WTC11 (cell line): Measurements from ENCODE around the gene TMEM178A. TPM values are rescaled to one million over a fixed set of nuclear protein-coding genes. Genes with fewer than 3 reads are reported as not detected.

Experiments
- ATAC-seq: fragments of 200-7000 bp; cut with Tn5 transposase; 2 replicates; pipeline ENCODE4 v1.10.0; 2021; ENCODE audit warnings: mild to moderate bottlenecking, moderate library complexity
- CTCF ChIA-PET: fragments of 300-600 bp; sonication (Branson Sonifier 250); formaldehyde crosslinking; loops from one replicate; lab custom pipeline; 2021; ENCODE audit warnings: antibody characterized with exemption; lab: Charles Lee
- POLR2A ChIA-PET: fragments of 350-600 bp; sonication (Branson Sonifier 250); formaldehyde crosslinking; loops from one replicate; lab custom pipeline; 2021; ENCODE audit warnings: antibody characterized with exemption; lab: Charles Lee
- DNase-seq: peaks from one replicate; pipeline ENCODE4 v3.0.0; 2021; ENCODE audit warnings: low spot score
- H3K27ac Mint-ChIP-seq: 2 replicates; pipeline ENCODE4 v1.8.0; 2021; ENCODE audit warnings: mixed read lengths
- H3K27me3 Mint-ChIP-seq: 2 replicates; pipeline ENCODE4 v1.8.0; 2021; ENCODE audit warnings: low read depth, mild to moderate bottlenecking, moderate library complexity, mixed read lengths
- H3K36me3 Mint-ChIP-seq: 2 replicates; pipeline ENCODE4 v1.8.0; 2021; ENCODE audit warnings: mixed read lengths
- H3K4me1 Mint-ChIP-seq: 2 replicates; pipeline ENCODE4 v1.8.0; 2022; ENCODE audit warnings: mixed read lengths
- H3K4me3 Mint-ChIP-seq: 2 replicates; pipeline ENCODE4 v1.8.0; 2021; ENCODE audit warnings: mild to moderate bottlenecking, moderate library complexity, mixed read lengths
- H3K9me3 Mint-ChIP-seq: 2 replicates; pipeline ENCODE4 v1.8.0; 2021; ENCODE audit warnings: mixed read lengths
- ATF3 ChIP-seq: sonication (generic); formaldehyde crosslinking; conservative IDR thresholded peaks from 2 replicates; pipeline ENCODE4 v1.8.1; 2022; ENCODE audit warnings: mild to moderate bottlenecking, missing genetic modification reagents
- ELF4 ChIP-seq: sonication (generic); formaldehyde crosslinking; IDR thresholded peaks from 2 replicates; pipeline ENCODE4 v1.8.1; 2022; ENCODE audit warnings: low read depth, mild to moderate bottlenecking, moderate library complexity, missing genetic modification reagents
- GABPB1 ChIP-seq: sonication (generic); formaldehyde crosslinking; IDR thresholded peaks from 2 replicates; pipeline ENCODE4 v1.8.1; 2023; ENCODE audit warnings: mild to moderate bottlenecking, missing genetic modification reagents
- GRHL2 ChIP-seq: fragments of 250-450 bp; sonication (Bioruptor Pico); IDR thresholded peaks from 2 replicates; pipeline ENCODE4 v1.8.0; 2022; ENCODE audit warnings: mild to moderate bottlenecking, moderate library complexity; ENCODE audit not compliant: insufficient replicate concordance, severe bottlenecking
- GTF2I ChIP-seq: fragments of 250-450 bp; sonication (Bioruptor Pico); conservative IDR thresholded peaks from 2 replicates; pipeline ENCODE4 v1.4.0; 2021; ENCODE audit warnings: mild to moderate bottlenecking
- HMGA2 ChIP-seq: fragments of 250-450 bp; sonication (Bioruptor Pico); IDR thresholded peaks from 2 replicates; pipeline ENCODE4 v1.4.0; 2021; ENCODE audit warnings: mild to moderate bottlenecking, moderate library complexity
- MLX ChIP-seq: sonication (generic); formaldehyde crosslinking; IDR thresholded peaks from 2 replicates; pipeline ENCODE4 v1.8.1; 2023; ENCODE audit warnings: mild to moderate bottlenecking, missing genetic modification reagents, moderate library complexity
- MYBL2 ChIP-seq: sonication (generic); formaldehyde crosslinking; IDR thresholded peaks from 2 replicates; pipeline ENCODE4 v1.8.1; 2023; ENCODE audit warnings: mild to moderate bottlenecking, moderate library complexity, missing genetic modification reagents
- NFATC4 ChIP-seq: fragments of 250-450 bp; sonication (Bioruptor Pico); IDR thresholded peaks from 2 replicates; pipeline ENCODE4 v1.9.0; 2021; ENCODE audit warnings: mild to moderate bottlenecking
- NR2C2 ChIP-seq: sonication (generic); formaldehyde crosslinking; IDR thresholded peaks from 2 replicates; pipeline ENCODE4 v1.8.0; 2022; ENCODE audit warnings: mild to moderate bottlenecking, missing genetic modification reagents
- OVOL2 ChIP-seq: fragments of 250-450 bp; sonication (Bioruptor Pico); IDR thresholded peaks from 2 replicates; pipeline ENCODE4 v1.9.0; 2021; ENCODE audit warnings: mild to moderate bottlenecking, borderline replicate concordance
- RORB ChIP-seq: fragments of 250-450 bp; sonication (Bioruptor Pico); IDR thresholded peaks from 2 replicates; pipeline ENCODE4 v1.9.0; 2021; ENCODE audit warnings: mild to moderate bottlenecking
- SMAD3 ChIP-seq: sonication (generic); formaldehyde crosslinking; IDR thresholded peaks from 2 replicates; pipeline ENCODE4 v1.8.0; 2022; ENCODE audit warnings: missing genetic modification reagents, mild to moderate bottlenecking, borderline replicate concordance
- SOX15 ChIP-seq: fragments of 250-450 bp; sonication (Bioruptor Pico); IDR thresholded peaks from 2 replicates; pipeline ENCODE4 v1.9.0; 2021; ENCODE audit warnings: mild to moderate bottlenecking
- TEAD1 ChIP-seq: sonication (generic); formaldehyde crosslinking; IDR thresholded peaks from 2 replicates; pipeline ENCODE4 v1.8.0; 2022; ENCODE audit warnings: mild to moderate bottlenecking, missing genetic modification reagents
- TP53 ChIP-seq: sonication (generic); formaldehyde crosslinking; IDR thresholded peaks from 2 replicates; pipeline ENCODE4 v1.8.1; 2023; ENCODE audit warnings: mild to moderate bottlenecking, missing genetic modification reagents
- USF1 ChIP-seq: sonication (generic); formaldehyde crosslinking; IDR thresholded peaks from 2 replicates; pipeline ENCODE4 v1.8.0; 2022; ENCODE audit warnings: mild to moderate bottlenecking, missing genetic modification reagents
- ZBTB21 ChIP-seq: sonication (generic); formaldehyde crosslinking; IDR thresholded peaks from 2 replicates; pipeline ENCODE4 v1.8.1; 2023; ENCODE audit warnings: mild to moderate bottlenecking, missing genetic modification reagents, borderline replicate concordance
- ZBTB43 ChIP-seq: sonication (generic); formaldehyde crosslinking; IDR thresholded peaks from 2 replicates; pipeline ENCODE4 v1.8.1; 2023; ENCODE audit warnings: mild to moderate bottlenecking, missing genetic modification reagents
- ZNF121 ChIP-seq: sonication (generic); formaldehyde crosslinking; IDR thresholded peaks from 2 replicates; pipeline ENCODE4 v1.8.0; 2023; ENCODE audit warnings: missing genetic modification reagents
- ZNF263 ChIP-seq: sonication (generic); formaldehyde crosslinking; IDR thresholded peaks from 2 replicates; pipeline ENCODE4 v1.8.1; 2022; ENCODE audit warnings: low read depth, mild to moderate bottlenecking, moderate library complexity, missing genetic modification reagents
- ZNF396 ChIP-seq: fragments of 250-450 bp; sonication (Bioruptor Pico); IDR thresholded peaks from 2 replicates; pipeline ENCODE4 v1.8.0; 2021; ENCODE audit warnings: mild to moderate bottlenecking, moderate library complexity, borderline replicate concordance
- ZNF416 ChIP-seq: fragments of 250-450 bp; sonication (Bioruptor Pico); IDR thresholded peaks from 2 replicates; pipeline ENCODE4 v1.9.0; 2021; ENCODE audit warnings: mild to moderate bottlenecking, inconsistent platforms
- total RNA-seq: library from RNA; stranded (reverse); gene quantifications from 3 replicates; pipeline ENCODE4 v1.2.3, GENCODE V29; 2021
- TF ChIP-seq, protein P1 (sequence below): sonication (generic); formaldehyde crosslinking; IDR thresholded peaks from 2 replicates; pipeline ENCODE4 v1.8.1; 2022; ENCODE audit warnings: mild to moderate bottlenecking, moderate library complexity, missing genetic modification reagents
- TF ChIP-seq, protein P2 (sequence below): sonication (generic); formaldehyde crosslinking; conservative IDR thresholded peaks from 2 replicates; pipeline ENCODE4 v1.8.1; 2023; ENCODE audit warnings: mild to moderate bottlenecking, low read depth, missing genetic modification reagents, moderate library complexity
- TF ChIP-seq, protein P3 (sequence below): sonication (generic); formaldehyde crosslinking; IDR thresholded peaks from 2 replicates; pipeline ENCODE4 v1.8.0; 2022; ENCODE audit warnings: mild to moderate bottlenecking, missing genetic modification reagents
- TF ChIP-seq, protein P4 (sequence below): sonication (generic); formaldehyde crosslinking; IDR thresholded peaks from 2 replicates; pipeline ENCODE4 v1.8.1; 2022; ENCODE audit warnings: low read depth, missing genetic modification reagents, borderline replicate concordance

TMEM178A gene
- total RNA-seq, 1 experiment from 2014 or later: 14.5 TPM

GRCh38 chr2:39667104-39667885 lies 1.6 kb downstream of the TMEM178A start:
- POLR2A ChIA-PET: interaction anchor here (0.6 to 0.7 kb wide), 2 partner anchors 150 to 188 kb away, joined by 3 to 4 read pairs; no protein-coding TSS in a partner anchor
- ATAC-seq (no peak), DNase-seq (no peak)
- Mint-ChIP-seq H3K36me3 (no peaks in the 10 kb centered on the region), H3K27ac (no peak overlapping the region), H3K27me3 (peaks cover 40% of the 10 kb centered on the region), H3K9me3 (no peaks in the 10 kb centered on the region), H3K4me1 (peaks cover 44% of the 10 kb centered on the region), H3K4me3 (peak overlapping the region; percentile 87)
- TF ChIP-seq MLX (no peak), NR2C2 (no peak), GABPB1 (CRISPR knock-in tag) (no peak), SOX15 (CRISPR knock-in tag) (no peak), GRHL2 (no peak), HMGA2 (CRISPR knock-in tag) (no peak), OVOL2 (CRISPR knock-in tag) (no peak), TP53 (no peak), RORB (no peak), USF1 (no peak), ZNF263 (CRISPR knock-in tag) (no peak), MYBL2 (CRISPR knock-in tag) (no peak), GTF2I (CRISPR knock-in tag) (no peak), ZNF416 (CRISPR knock-in tag) (no peak), ATF3 (CRISPR knock-in tag) (no peak), ZNF121 (CRISPR knock-in tag) (no peak)
- TF ChIP-seq, protein P1, sequence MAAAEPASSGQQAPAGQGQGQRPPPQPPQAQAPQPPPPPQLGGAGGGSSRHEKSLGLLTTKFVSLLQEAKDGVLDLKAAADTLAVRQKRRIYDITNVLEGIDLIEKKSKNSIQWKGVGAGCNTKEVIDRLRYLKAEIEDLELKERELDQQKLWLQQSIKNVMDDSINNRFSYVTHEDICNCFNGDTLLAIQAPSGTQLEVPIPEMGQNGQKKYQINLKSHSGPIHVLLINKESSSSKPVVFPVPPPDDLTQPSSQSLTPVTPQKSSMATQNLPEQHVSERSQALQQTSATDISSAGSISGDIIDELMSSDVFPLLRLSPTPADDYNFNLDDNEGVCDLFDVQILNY (CRISPR knock-in tag): no peak
- TF ChIP-seq, protein P2, sequence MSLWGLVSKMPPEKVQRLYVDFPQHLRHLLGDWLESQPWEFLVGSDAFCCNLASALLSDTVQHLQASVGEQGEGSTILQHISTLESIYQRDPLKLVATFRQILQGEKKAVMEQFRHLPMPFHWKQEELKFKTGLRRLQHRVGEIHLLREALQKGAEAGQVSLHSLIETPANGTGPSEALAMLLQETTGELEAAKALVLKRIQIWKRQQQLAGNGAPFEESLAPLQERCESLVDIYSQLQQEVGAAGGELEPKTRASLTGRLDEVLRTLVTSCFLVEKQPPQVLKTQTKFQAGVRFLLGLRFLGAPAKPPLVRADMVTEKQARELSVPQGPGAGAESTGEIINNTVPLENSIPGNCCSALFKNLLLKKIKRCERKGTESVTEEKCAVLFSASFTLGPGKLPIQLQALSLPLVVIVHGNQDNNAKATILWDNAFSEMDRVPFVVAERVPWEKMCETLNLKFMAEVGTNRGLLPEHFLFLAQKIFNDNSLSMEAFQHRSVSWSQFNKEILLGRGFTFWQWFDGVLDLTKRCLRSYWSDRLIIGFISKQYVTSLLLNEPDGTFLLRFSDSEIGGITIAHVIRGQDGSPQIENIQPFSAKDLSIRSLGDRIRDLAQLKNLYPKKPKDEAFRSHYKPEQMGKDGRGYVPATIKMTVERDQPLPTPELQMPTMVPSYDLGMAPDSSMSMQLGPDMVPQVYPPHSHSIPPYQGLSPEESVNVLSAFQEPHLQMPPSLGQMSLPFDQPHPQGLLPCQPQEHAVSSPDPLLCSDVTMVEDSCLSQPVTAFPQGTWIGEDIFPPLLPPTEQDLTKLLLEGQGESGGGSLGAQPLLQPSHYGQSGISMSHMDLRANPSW (CRISPR knock-in tag): no peak
- TF ChIP-seq, protein P3, sequence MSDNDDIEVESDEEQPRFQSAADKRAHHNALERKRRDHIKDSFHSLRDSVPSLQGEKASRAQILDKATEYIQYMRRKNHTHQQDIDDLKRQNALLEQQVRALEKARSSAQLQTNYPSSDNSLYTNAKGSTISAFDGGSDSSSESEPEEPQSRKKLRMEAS: no peak
- CTCF ChIA-PET: interaction anchor here (1.2 to 1.9 kb wide), 2 partner anchors 63 to 74 kb away, joined by 3 to 5 read pairs; no protein-coding TSS in a partner anchor

GRCh38 chr2:39667886-39668276 lies 2.2 kb downstream of the TMEM178A start:
- ChIA-PET POLR2A (interaction anchor here (0.6 kb wide), 1 partner anchor 189 kb away, joined by 3 read pairs; no protein-coding TSS in a partner anchor), CTCF (interaction anchor here (1.2 to 1.9 kb wide), 2 partner anchors 62 to 74 kb away, joined by 3 to 5 read pairs; no protein-coding TSS in a partner anchor)
- no peak for ATAC-seq
- Mint-ChIP-seq H3K36me3 (no peaks in the 10 kb centered on the region), H3K4me1 (peaks cover 43% of the 10 kb centered on the region), H3K27me3 (peaks cover 40% of the 10 kb centered on the region), H3K4me3 (peak overlapping the region; percentile 87), H3K9me3 (no peaks in the 10 kb centered on the region), H3K27ac (no peak overlapping the region)
- DNase-seq: no peak
- TF ChIP-seq SMAD3 (no peak), TEAD1 (no peak), ELF4 (CRISPR knock-in tag) (no peak), NFATC4 (CRISPR knock-in tag) (no peak), ZNF396 (no peak), ZBTB21 (CRISPR knock-in tag) (no peak), ZBTB43 (CRISPR knock-in tag) (no peak)
- TF ChIP-seq, protein P4, sequence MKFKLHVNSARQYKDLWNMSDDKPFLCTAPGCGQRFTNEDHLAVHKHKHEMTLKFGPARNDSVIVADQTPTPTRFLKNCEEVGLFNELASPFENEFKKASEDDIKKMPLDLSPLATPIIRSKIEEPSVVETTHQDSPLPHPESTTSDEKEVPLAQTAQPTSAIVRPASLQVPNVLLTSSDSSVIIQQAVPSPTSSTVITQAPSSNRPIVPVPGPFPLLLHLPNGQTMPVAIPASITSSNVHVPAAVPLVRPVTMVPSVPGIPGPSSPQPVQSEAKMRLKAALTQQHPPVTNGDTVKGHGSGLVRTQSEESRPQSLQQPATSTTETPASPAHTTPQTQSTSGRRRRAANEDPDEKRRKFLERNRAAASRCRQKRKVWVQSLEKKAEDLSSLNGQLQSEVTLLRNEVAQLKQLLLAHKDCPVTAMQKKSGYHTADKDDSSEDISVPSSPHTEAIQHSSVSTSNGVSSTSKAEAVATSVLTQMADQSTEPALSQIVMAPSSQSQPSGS (CRISPR knock-in tag): no peak
